HG02852 (cell line): ENCODE data around the gene ABCA7.

Source experiments
- ATAC-seq: cut with Tn5 transposase; IDR thresholded peaks from one replicate; pipeline ENCODE4 v1.9.1; 2021; ENCODE audit warnings: mild to moderate bottlenecking, moderate library complexity; ENCODE audit not compliant: unreplicated experiment

ABCA7 gene

GRCh38 chr19:1004204-1004802 is 35.6 kb upstream of the ABCA7 start:
- ATAC-seq = no peak

GRCh38 chr19:1004803-1005664 is 34.9 kb upstream of the ABCA7 start:
- ATAC-seq = no peak

GRCh38 chr19:1006711-1007398 is 33.1 kb upstream of the ABCA7 start:
- ATAC-seq = no peak

GRCh38 chr19:1007399-1008251 is 32.3 kb upstream of the ABCA7 start:
- ATAC-seq = no peak

- no peak for ATAC-seq
These were observed 31.5 kb upstream of the ABCA7 start for GRCh38 chr19:1008268-1009040.

- no peak for ATAC-seq
These were observed 30.6 kb upstream of the ABCA7 start for GRCh38 chr19:1009041-1009980.

- ATAC-seq = no peak
These were observed 29.8 kb upstream of the ABCA7 start for GRCh38 chr19:1009981-1010538.

- no peak for ATAC-seq
These were observed 29.1 kb upstream of the ABCA7 start for GRCh38 chr19:1010586-1011510.

- no peak for ATAC-seq
These were observed 28.0 kb upstream of the ABCA7 start for GRCh38 chr19:1011831-1012333.

- no peak for ATAC-seq
These were observed 27.6 kb upstream of the ABCA7 start for GRCh38 chr19:1012334-1012733.

GRCh38 chr19:1013218-1013617 is 26.7 kb upstream of the ABCA7 start:
- no peak for ATAC-seq

- ATAC-seq = no peak
These were observed 25.5 kb upstream of the ABCA7 start for GRCh38 chr19:1014161-1015060.

GRCh38 chr19:1015061-1015781 is 24.7 kb upstream of the ABCA7 start:
- ATAC-seq = no peak

- ATAC-seq = no peak
These were observed 23.9 kb upstream of the ABCA7 start for GRCh38 chr19:1015782-1016646.

GRCh38 chr19:1016647-1017114 is 23.2 kb upstream of the ABCA7 start:
- no peak for ATAC-seq
